ENCODE data around the gene RNF181. TPM values are rescaled to one million over a fixed set of nuclear protein-coding genes. Genes with fewer than 3 reads are reported as not detected.
"Not testable (repeated sequence)": the region's sequence is repeated elsewhere in the genome, so short reads cannot be mapped to it uniquely, and the experiment has no call there.

RNF181 gene
- total and polyA plus RNA-seq, 4 experiments from 2014 or later, result 73.6 to 215 (median 126) TPM

DNA sequence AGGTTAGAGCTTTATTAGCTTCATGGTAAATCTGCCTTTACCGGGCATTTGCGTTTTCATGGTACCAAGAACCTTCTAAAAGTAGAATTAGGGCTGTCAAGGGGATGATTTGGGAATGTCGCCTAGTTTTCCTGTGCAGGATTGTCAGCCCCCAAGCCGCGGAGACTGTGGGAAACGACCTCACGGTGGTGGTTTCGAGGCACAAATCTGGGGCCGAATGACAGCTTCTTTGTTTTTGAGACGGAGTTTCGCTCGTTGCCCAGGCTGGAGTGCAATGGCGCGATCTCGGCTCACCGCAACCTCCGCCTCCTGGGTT, 19.8 kb downstream of the RNF181 start:
- ChIA-PET CTCF (ENCODE audit: partially characterized antibody) (interaction anchor here (0.8 to 2.0 kb wide), 3 partner anchors 11 to 49 kb away, joined by 3 to 16 read pairs (median 3); no protein-coding TSS in a partner anchor), POLR2A (ENCODE audit: partially characterized antibody) (interaction anchor here (0.9 to 6.5 kb wide), 9 partner anchors 12 to 491 kb away, joined by 3 to 86 read pairs (median 6); partner anchors contain the start of genes ELMOD3, MAT2A, POLR1A and PTCD3)
- H3K36me3 Mint-ChIP-seq, result peaks cover 0 to 24% of the 10 kb centered on the region in 2 donors
- H3K36me3 ChIP-seq (ENCODE audit: insufficient read depth, low read length), result peaks cover 10% of the 10 kb centered on the region
- H3K27ac Mint-ChIP-seq, result peak overlapping the region in 6 of 7 donors; percentile 46 to 96 (median 96)
- intact Hi-C loops (cut with micrococcal nuclease), result loop anchor here (5.0 to 10.0 kb wide), 2 partner anchors 291 to 492 kb away; partner anchors contain the start of genes POLR1A, PTCD3 and TGOLN2
- H3K9me3 ChIP-seq (ENCODE audit: control insufficient read depth in 1 of 2, low read length in 2 of 2), result no peaks in the 10 kb centered on the region
- DNase-seq, result no peak
- H3K9me3 Mint-ChIP-seq, result no peaks in the 10 kb centered on the region
- H3K4me1 Mint-ChIP-seq, result peaks cover 14 to 41% (median 25%) of the 10 kb centered on the region in 4 donors
- no peaks in the 10 kb centered on the region for H3K27me3 ChIP-seq (ENCODE audit: insufficient read depth, low read length)
- H3K4me1 ChIP-seq (ENCODE audit: insufficient read depth, low read length), result peaks cover 46% of the 10 kb centered on the region
- no peak overlapping the region for H3K4me3 ChIP-seq (ENCODE audit: low read length in 2 of 2)
- H3K27me3 Mint-ChIP-seq, result no peaks in the 10 kb centered on the region
- no peak overlapping the region for H3K27ac ChIP-seq (ENCODE audit: low read depth, low read length)
- H3K4me3 Mint-ChIP-seq, result peak overlapping the region; percentile 7 to 98 (median 76)

- CTCF ChIA-PET (ENCODE audit: partially characterized antibody), result interaction anchor here (0.6 to 7.3 kb wide), 2 partner anchors 18 to 211 kb away, joined by 3 to 68 read pairs; no protein-coding TSS in a partner anchor
- not testable (repeated sequence) for DNase-seq; H3K9me3 Mint-ChIP-seq; H3K27me3 Mint-ChIP-seq; H3K27me3 ChIP-seq (ENCODE audit: insufficient read depth, low read length); H3K27ac ChIP-seq (ENCODE audit: low read depth, low read length); H3K9me3 ChIP-seq (ENCODE audit: control insufficient read depth in 1 of 2, low read length in 2 of 2)
- POLR2A ChIA-PET (ENCODE audit: partially characterized antibody), result interaction anchor here (0.7 to 3.6 kb wide), 5 partner anchors 20 to 291 kb away, joined by 3 to 31 read pairs (median 4); partner anchors contain the start of genes MAT2A and RNF181
- H3K36me3 ChIP-seq (ENCODE audit: insufficient read depth, low read length), result peaks cover 23% of the 10 kb centered on the region
- H3K36me3 Mint-ChIP-seq, result peaks cover 10 to 28% of the 10 kb centered on the region in 2 donors
- H3K4me3 ChIP-seq (ENCODE audit: low read length in 2 of 2), result peak overlapping the region in 1 of 2 donors; percentile 43
- peak overlapping the region; percentile 93 to 99 (median 96) for H3K4me3 Mint-ChIP-seq
- H3K4me1 ChIP-seq (ENCODE audit: insufficient read depth, low read length), result peaks cover 31% of the 10 kb centered on the region
- peaks cover 13 to 33% (median 22%) of the 10 kb centered on the region in 4 donors for H3K4me1 Mint-ChIP-seq
- H3K27ac Mint-ChIP-seq, result peak overlapping the region in 6 of 7 donors; percentile 27 to 96 (median 80)
- intact Hi-C loops (cut with micrococcal nuclease), result loop anchor here (2.0 to 10.0 kb wide), 4 partner anchors 23 to 490 kb away; partner anchors contain the start of genes MAT2A, POLR1A, PTCD3 and RNF181
Observed at GRCh38 chr2:85617723-85618122, 22.2 kb downstream of the RNF181 start.

GRCh38 chr2:85619617-85620016, 24.1 kb downstream of the RNF181 start:
- no peaks in the 10 kb centered on the region for H3K27me3 Mint-ChIP-seq
- no peaks in the 10 kb centered on the region for H3K9me3 Mint-ChIP-seq
- CTCF ChIA-PET (ENCODE audit: partially characterized antibody), result interaction anchor here (0.9 to 7.3 kb wide), 4 partner anchors 17 to 200 kb away, joined by 3 to 68 read pairs (median 4); no protein-coding TSS in a partner anchor
- H3K4me1 Mint-ChIP-seq, result peaks cover 14 to 33% (median 24%) of the 10 kb centered on the region in 4 donors
- H3K27ac Mint-ChIP-seq, result peak overlapping the region in 1 of 7 donors; percentile 60
- Histone ChIP-seq H3K27me3 (ENCODE audit: insufficient read depth, low read length) (no peaks in the 10 kb centered on the region), H3K4me1 (ENCODE audit: insufficient read depth, low read length) (peaks cover 31% of the 10 kb centered on the region), H3K27ac (ENCODE audit: low read depth, low read length) (no peak overlapping the region), H3K9me3 (ENCODE audit: control insufficient read depth in 1 of 2, low read length in 2 of 2) (no peaks in the 10 kb centered on the region), H3K36me3 (ENCODE audit: insufficient read depth, low read length) (peaks cover 40% of the 10 kb centered on the region), H3K4me3 (ENCODE audit: low read length in 2 of 2) (no peak overlapping the region)
- no peak overlapping the region for H3K4me3 Mint-ChIP-seq
- no peak for DNase-seq
- intact Hi-C loops (cut with micrococcal nuclease), result loop anchor here (5.0 to 10.0 kb wide), 2 partner anchors 295 to 488 kb away; partner anchors contain the start of genes POLR1A, PTCD3 and TGOLN2
- POLR2A ChIA-PET (ENCODE audit: partially characterized antibody), result interaction anchor here (0.9 to 1.5 kb wide), 3 partner anchors 15 to 24 kb away, joined by 3 to 8 read pairs (median 5); partner anchors contain the start of gene RNF181
- H3K36me3 Mint-ChIP-seq, result peaks cover 24 to 45% of the 10 kb centered on the region in 2 donors

DNA sequence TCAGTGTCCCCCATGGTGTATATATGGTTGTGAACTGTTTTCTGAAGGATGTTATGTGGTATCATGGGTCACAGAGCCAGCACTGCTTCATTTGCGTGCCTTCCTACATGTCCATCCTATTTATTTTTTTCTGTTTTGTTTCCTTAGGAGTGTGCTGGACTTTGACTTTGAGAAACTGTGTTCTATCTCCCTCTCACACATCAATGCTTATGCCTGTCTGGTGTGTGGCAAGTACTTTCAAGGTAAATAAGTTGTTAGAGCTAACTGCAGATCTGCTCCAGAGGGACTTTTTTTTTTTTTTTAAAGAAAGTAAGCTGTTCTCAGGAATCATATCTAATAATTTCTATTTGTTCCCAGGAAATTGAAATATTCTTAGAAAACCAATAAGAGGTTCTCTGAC, 25.8 kb downstream of the RNF181 start:
- Histone ChIP-seq H3K4me3 (ENCODE audit: low read length in 2 of 2) (no peak overlapping the region), H3K9me3 (ENCODE audit: control insufficient read depth in 1 of 2, low read length in 2 of 2) (no peaks in the 10 kb centered on the region), H3K27me3 (ENCODE audit: insufficient read depth, low read length) (no peaks in the 10 kb centered on the region), H3K36me3 (ENCODE audit: insufficient read depth, low read length) (peaks cover 57% of the 10 kb centered on the region), H3K4me1 (ENCODE audit: insufficient read depth, low read length) (peaks cover 25% of the 10 kb centered on the region), H3K27ac (ENCODE audit: low read depth, low read length) (no peak overlapping the region)
- Mint-ChIP-seq H3K4me1 (peaks cover 13 to 26% (median 20%) of the 10 kb centered on the region in 4 donors), H3K27ac (peak overlapping the region in 1 of 7 donors; percentile 46), H3K9me3 (no peaks in the 10 kb centered on the region), H3K36me3 (peaks cover 34 to 57% of the 10 kb centered on the region in 2 donors), H3K27me3 (no peaks in the 10 kb centered on the region), H3K4me3 (no peak overlapping the region)
- ChIA-PET POLR2A (ENCODE audit: partially characterized antibody) (no interaction called here), CTCF (ENCODE audit: partially characterized antibody) (interaction anchor here (7.3 kb wide), 1 partner anchor 15 kb away, joined by 68 read pairs; no protein-coding TSS in a partner anchor)
- intact Hi-C loops (cut with micrococcal nuclease), result no loop called here
- DNase-seq, result no peak

DNA sequence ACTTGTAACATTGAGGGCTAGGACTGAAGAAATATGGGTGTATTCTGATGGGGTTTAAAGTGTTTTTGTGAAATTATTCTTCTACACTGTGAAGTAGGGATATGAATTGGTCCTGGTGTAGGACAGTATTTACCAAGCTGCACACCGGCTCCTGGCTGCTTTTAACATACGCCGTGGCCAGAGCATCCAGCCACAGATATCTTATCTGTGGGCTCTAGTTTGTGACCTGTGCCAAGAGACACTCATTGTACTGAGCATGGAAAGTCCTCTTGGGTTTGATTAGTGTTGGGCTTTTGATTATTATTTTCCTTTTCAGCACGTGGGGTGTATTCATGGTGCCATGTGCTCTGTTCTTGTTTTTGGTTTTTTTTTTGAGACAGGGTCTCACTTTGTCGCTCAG, 28.4 kb downstream of the RNF181 start:
- ChIA-PET CTCF (ENCODE audit: partially characterized antibody) (interaction anchor here (7.3 kb wide), 1 partner anchor 12 kb away, joined by 68 read pairs; no protein-coding TSS in a partner anchor), POLR2A (ENCODE audit: partially characterized antibody) (interaction anchor here (0.6 kb wide), 1 partner anchor 543 kb away, joined by 5 read pairs; no protein-coding TSS in a partner anchor)
- H3K36me3 Mint-ChIP-seq, result peaks cover 40 to 70% of the 10 kb centered on the region in 2 donors
- peaks cover 72% of the 10 kb centered on the region for H3K36me3 ChIP-seq (ENCODE audit: insufficient read depth, low read length)
- H3K4me1 Mint-ChIP-seq, result peaks cover 5 to 14% (median 10%) of the 10 kb centered on the region in 4 donors
- H3K9me3 Mint-ChIP-seq, result no peaks in the 10 kb centered on the region
- intact Hi-C loops (cut with micrococcal nuclease), result no loop called here
- H3K4me1 ChIP-seq (ENCODE audit: insufficient read depth, low read length), result peaks cover 9% of the 10 kb centered on the region
- no peak overlapping the region for H3K4me3 ChIP-seq (ENCODE audit: low read length in 2 of 2)
- H3K27me3 Mint-ChIP-seq, result no peaks in the 10 kb centered on the region
- peak overlapping the region in 1 of 7 donors; percentile 61 for H3K27ac Mint-ChIP-seq
- no peaks in the 10 kb centered on the region for H3K27me3 ChIP-seq (ENCODE audit: insufficient read depth, low read length)
- H3K27ac ChIP-seq (ENCODE audit: low read depth, low read length), result no peak overlapping the region
- H3K9me3 ChIP-seq (ENCODE audit: control insufficient read depth in 1 of 2, low read length in 2 of 2), result no peaks in the 10 kb centered on the region
- no peak overlapping the region for H3K4me3 Mint-ChIP-seq
- DNase-seq, result no peak

DNA sequence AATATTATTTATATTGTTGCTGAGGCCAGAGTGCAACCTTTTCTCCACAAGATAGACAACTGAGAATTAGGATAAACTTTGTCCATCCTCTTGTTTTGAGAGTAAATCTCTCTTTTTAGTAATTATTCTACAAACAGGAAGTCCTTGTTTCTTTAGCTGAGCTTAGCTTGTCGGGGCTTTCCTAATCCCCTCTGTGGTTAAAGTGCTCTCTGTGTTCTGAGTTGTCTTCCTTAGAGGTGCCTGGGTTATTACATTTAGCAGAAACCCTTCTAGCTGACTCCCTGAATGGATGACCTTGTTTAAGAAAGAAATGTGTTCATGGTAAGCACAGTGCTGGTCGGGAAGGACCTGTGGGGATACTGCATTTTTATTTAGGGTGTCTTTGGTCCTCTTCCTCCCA, 33.1 kb downstream of the RNF181 start:
- Histone ChIP-seq H3K27me3 (ENCODE audit: insufficient read depth, low read length) (no peaks in the 10 kb centered on the region), H3K36me3 (ENCODE audit: insufficient read depth, low read length) (peaks cover 58% of the 10 kb centered on the region), H3K4me3 (ENCODE audit: low read length in 2 of 2) (no peak overlapping the region), H3K4me1 (ENCODE audit: insufficient read depth, low read length) (peaks cover 6% of the 10 kb centered on the region), H3K27ac (ENCODE audit: low read depth, low read length) (no peak overlapping the region), H3K9me3 (ENCODE audit: control insufficient read depth in 1 of 2, low read length in 2 of 2) (no peaks in the 10 kb centered on the region)
- Mint-ChIP-seq H3K4me3 (no peak overlapping the region), H3K4me1 (peaks cover 0 to 12% (median 3%) of the 10 kb centered on the region in 4 donors), H3K9me3 (no peaks in the 10 kb centered on the region), H3K27ac (peak overlapping the region in 2 of 7 donors; percentile 4 to 46), H3K36me3 (peaks cover 43 to 84% of the 10 kb centered on the region in 2 donors), H3K27me3 (no peaks in the 10 kb centered on the region)
- ChIA-PET POLR2A (ENCODE audit: partially characterized antibody) (interaction anchor here (1.1 kb wide), 1 partner anchor 13 kb away, joined by 4 read pairs; the partner anchor contains the start of gene USP39), CTCF (ENCODE audit: partially characterized antibody) (interaction anchor here (1.3 to 3.1 kb wide), 2 partner anchors 9 to 17 kb away, joined by 3 to 24 read pairs; partner anchors contain the start of gene C2orf68)
- intact Hi-C loops (cut with micrococcal nuclease), result no loop called here
- DNase-seq, result no peak

GRCh38 chr2:85631316-85631715, 35.8 kb downstream of the RNF181 start:
- intact Hi-C loops (cut with micrococcal nuclease), result no loop called here
- Mint-ChIP-seq H3K27me3 (no peaks in the 10 kb centered on the region), H3K27ac (peak overlapping the region in 1 of 7 donors; percentile 60), H3K36me3 (peaks cover 43 to 80% of the 10 kb centered on the region in 2 donors), H3K4me1 (peaks cover 7 to 15% (median 12%) of the 10 kb centered on the region in 4 donors), H3K4me3 (no peak overlapping the region), H3K9me3 (no peaks in the 10 kb centered on the region)
- Histone ChIP-seq H3K4me3 (ENCODE audit: low read length in 2 of 2) (no peak overlapping the region), H3K27ac (ENCODE audit: low read depth, low read length) (no peak overlapping the region), H3K9me3 (ENCODE audit: control insufficient read depth in 1 of 2, low read length in 2 of 2) (no peaks in the 10 kb centered on the region), H3K27me3 (ENCODE audit: insufficient read depth, low read length) (no peaks in the 10 kb centered on the region), H3K36me3 (ENCODE audit: insufficient read depth, low read length) (peaks cover 52% of the 10 kb centered on the region), H3K4me1 (ENCODE audit: insufficient read depth, low read length) (peaks cover 6% of the 10 kb centered on the region)
- ChIA-PET CTCF (ENCODE audit: partially characterized antibody) (interaction anchor here (0.6 to 0.9 kb wide), 2 partner anchors 9 to 438 kb away, joined by 3 read pairs; no protein-coding TSS in a partner anchor), POLR2A (ENCODE audit: partially characterized antibody) (no interaction called here)
- DNase-seq, result no peak
